ENCODE measurements around the gene GRIP1.

The GRIP1 gene

GRCh38 chr12:66371982-66372381, 306.9 kb downstream of the GRIP1 start:
- DNase-seq, result no peak

DNA sequence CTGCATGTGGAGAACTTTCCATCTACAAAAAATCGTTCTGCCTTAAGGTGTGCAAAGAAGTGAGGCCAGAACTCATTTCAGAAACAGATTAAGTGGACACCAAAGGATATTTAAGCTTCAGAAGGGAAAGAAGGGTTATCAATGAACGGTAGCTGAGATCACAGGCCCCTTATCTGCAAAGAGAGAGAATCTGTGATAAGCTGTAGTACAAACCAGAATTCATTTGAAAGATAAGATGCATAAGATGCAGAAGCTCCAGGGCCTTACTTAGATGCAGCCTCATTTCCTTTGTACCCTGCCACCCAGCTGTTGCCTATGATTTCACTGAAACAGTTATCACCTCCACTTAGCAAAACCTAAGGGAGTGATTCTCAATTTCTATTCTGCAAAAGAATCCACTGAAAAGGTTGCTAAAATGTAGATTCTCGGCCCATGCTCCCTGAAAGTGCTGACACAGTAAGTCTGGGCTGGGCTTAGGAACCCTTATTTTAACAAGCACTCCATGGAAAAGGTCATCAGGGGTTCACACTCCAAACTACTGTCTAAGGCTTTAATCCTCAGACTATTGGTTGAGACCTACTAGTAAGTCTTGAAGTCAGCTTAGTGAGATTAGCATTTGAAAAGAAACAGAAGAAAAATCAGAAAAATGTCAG, 311.7 kb downstream of the GRIP1 start:
- no peak for DNase-seq

DNA sequence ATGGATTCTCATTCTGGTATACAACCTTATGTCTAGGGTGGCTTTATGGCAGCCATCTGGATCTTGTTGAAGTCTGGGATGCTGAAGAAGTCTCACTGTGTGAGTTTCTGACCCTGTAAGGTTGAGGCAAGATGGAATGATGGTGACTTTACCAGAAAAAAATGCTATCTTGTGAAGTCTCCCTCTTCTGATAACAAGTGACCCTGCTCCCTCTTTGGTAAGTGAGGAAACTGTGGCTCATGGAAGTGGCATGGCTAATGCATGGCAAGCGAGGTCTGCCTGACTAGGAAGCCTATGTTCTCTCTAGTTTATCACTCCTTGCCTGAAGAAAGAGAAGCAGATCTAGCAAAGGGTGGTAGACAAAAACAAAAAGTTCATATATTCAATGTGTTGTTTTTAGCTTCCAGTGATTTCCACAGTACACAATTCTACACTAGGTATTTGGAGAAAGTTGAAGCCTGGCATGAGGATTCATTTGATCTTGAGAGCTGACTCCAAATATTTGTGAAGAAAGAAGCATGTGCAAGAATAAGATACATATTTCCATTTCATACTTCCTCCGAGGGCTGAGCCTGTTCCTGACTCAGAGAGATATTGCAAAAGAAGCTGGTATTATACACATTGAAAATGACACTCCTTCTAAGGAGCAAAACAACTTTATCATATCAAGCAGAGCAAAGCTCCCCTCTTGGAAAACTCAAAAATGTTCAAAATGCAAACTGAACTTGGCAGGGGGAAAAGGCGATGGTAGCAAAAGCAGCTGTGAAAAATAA, 313.0 kb downstream of the GRIP1 start:
- no peak for DNase-seq

DNA sequence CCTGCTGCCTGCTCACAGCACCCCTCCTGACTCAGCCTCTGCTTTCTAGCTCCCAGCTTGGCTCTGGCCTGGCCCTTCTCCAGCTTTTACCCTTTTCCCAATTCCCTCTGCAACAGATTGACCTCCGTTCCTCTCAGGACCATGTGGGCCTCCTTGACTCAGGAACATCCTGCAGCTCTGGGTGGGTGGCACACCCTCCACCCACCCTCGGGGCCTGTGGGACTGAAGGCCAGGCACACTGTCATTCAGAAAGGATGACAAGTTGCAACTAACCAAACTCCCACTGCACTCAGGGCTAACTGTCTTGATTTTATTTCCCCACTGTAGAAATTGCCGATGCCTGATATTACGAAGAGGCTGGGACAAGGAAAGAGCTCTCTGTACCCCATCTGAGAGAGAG, 317.2 kb downstream of the GRIP1 start:
- no peak for DNase-seq

GRCh38 chr12:66359300-66359699, 319.6 kb downstream of the GRIP1 start:
- DNase-seq, result no peak

- DNase-seq, result no peak
These were observed 324.6 kb downstream of the GRIP1 start for GRCh38 chr12:66354291-66354690.

DNA sequence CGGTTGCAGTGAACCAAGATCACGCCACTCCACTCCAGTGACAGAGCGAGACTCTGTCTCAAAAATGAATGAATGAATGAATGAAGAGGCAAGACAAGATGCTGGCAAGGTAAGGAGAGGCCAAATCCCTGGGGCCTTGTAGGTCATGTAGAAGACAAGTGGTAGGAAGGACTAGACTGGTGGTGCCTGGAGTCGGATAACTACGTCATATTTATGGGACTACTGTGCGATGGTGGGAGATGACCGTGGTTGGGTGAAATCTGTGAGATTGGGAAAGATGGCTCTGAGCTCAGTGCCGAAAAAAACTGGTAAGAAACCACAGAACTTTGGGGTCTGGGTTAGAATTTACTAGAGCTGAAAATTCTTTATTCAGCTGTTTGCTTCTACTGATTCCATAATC, 326.0 kb downstream of the GRIP1 start:
- no peak for DNase-seq

DNA sequence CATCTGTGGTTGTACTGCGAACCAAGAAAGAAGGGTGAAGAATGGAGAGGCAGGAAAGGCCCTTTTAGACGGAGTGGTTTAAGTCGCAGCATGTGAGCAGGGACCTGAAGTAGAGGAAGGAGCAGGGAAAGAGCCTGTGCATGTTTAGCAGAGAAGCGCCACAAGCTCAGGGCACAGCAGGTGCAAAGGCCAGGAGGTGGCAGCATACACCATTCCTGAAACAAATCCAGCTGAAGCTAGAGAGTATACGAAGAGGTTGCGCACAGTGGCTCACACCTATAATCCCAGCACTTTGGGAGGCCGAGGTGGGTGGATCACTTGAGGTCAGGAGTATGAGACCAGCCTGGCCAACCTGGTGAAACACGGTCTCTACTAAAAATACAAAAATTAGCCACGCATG, 326.7 kb downstream of the GRIP1 start:
- DNase-seq, result no peak

DNA sequence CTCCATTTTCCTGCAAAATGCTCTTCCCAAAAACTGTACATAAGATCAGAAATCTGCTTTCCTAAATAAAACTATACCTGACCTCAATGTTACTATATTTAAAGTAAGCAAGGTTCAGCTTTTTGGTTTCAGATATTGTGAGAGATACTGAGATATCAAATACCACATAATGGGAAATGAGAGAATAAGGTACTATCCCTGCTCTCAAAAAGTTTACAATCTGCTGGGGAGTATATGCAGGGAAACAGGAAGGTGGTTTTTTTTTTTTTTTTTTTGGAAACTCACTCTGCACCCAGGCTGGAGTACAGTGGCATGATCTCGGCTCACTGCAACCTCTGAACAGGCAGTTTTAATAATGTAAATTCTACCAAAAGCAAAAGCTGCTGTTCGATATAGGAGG, 327.6 kb downstream of the GRIP1 start:
- no peak for DNase-seq

- DNase-seq, result no peak
These were observed 332.9 kb downstream of the GRIP1 start for GRCh38 chr12:66345956-66346355.

GRCh38 chr12:66345212-66345611, 333.7 kb downstream of the GRIP1 start:
- no peak for DNase-seq

DNA sequence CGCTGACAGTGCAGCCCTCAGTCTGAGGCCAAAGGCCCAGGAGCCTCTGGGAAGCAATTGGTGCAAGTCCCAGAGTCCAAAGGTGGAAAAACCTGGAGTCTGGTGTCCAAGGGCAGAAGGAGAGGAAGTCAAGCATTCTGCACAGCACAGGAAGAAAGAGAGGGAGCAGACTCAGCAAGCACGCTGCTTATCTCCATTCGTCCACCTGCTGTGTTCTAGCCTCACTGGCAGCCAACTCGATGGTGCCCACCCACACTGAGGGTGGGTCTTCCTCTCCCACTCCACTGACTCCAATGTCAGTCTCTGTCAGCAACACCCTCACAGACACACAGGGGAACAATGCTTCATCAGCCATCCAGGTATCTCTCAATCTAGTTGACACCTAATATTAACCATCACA, 337.8 kb downstream of the GRIP1 start:
- no peak for DNase-seq

DNA sequence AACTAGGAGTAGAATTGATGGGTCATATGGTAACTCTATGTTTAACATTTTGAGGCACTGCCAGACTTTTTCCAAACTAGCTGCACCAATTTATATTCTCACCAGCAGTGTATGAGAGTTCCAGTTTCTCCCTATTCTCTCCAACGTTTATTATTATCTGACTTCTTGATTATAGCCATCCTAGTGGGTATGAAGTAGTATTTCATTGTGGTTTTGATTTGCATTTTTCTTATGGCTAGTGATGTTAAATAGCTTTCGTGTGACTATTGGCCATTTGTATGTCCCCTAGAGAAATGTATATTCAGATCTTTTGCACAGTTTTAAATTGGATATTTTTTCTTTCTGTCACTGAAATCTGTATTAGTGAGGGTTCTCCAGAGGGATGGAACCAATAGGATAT, 338.7 kb downstream of the GRIP1 start:
- no peak for DNase-seq

DNA sequence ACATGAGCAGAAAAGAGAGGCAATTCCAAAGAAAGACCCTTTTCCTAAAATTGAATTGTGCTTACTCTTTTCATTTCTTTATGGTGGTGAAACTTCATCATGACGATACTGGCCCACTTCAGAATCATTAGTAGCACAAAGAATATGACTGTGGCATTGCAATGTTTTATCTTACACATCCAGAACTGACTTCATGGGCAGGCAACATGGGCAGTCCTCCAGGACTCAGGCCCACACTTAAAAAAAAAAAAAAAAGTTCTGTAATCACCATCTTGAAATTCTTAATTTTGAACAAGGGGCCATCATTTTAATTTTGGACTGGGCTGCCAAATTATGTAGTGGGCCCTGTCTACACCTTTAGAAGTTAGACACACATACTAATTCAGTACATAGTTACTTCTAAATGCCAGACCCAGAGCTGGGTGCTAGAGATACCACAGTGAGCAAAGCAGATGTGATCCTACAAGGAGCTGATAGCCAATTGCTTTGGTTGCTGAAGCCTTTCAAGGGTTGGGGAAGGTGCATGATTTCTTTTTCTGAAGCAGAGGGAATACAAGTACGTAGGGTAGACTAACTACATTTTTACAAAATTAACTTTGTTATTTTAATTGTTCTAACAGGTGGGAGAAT, 341.4 kb downstream of the GRIP1 start:
- DNase-seq, result no peak

DNA sequence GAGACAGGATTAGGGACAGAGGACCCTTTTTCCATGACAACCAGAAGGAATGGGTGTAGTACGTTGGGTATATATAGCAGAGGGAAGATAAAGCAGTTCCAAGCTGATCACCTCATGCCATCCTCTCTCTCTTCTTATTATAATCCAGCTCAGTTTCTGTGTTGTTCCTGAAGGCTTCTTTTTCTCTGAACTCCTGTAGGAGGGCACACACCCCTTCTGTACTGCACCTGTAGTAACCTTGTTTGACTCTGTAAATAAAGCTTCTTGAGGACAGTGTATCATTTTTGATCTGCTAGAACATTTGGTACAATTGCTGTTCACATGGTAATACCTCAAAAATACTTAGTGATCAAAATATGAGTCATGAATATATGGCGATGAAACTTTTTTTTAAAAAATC, 343.1 kb downstream of the GRIP1 start:
- DNase-seq, result no peak

- no peak for DNase-seq
These were observed 347.1 kb downstream of the GRIP1 start for GRCh38 chr12:66331814-66332213.

DNA sequence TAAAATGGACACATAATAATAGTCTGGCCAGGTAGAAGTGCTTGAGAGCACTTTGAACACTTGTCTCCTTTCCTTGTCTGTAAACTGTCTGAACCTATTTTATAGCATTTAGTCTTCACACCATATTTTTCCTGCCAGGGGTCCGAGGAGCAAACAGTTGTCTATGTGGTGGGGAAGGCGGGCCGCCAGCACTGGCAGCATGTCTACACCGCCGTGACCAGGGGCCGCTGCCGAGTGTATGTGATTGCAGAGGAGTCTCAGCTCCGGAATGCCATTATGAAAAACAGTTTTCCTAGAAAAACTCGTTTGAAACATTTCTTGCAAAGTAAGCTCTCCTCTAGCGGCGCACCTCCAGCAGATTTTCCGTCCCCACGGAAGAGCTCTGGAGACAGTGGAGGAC, 347.9 kb downstream of the GRIP1 start:
- DNase-seq, result no peak

DNA sequence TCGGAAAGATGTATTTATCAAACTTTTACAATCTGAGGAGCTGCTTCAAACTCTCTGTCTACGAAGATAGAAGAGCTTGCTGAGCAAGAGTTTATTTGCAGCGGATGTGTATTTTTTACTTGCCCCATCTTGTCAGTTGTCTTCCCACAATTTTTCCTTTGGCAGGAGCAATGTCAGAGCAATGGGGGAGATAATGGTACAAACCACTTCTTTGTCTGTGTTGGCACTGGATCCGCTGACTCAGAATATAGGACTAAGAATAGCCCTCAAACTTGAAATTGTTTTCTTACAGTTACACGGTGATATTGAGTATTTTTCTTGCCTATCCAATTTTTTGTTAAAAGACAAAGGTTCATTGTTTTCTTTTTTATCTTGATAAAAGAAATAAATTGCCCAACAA, 348.9 kb downstream of the GRIP1 start:
- DNase-seq, result no peak

GRCh38 chr12:66323017-66323416, 355.9 kb downstream of the GRIP1 start:
- DNase-seq, result no peak

DNA sequence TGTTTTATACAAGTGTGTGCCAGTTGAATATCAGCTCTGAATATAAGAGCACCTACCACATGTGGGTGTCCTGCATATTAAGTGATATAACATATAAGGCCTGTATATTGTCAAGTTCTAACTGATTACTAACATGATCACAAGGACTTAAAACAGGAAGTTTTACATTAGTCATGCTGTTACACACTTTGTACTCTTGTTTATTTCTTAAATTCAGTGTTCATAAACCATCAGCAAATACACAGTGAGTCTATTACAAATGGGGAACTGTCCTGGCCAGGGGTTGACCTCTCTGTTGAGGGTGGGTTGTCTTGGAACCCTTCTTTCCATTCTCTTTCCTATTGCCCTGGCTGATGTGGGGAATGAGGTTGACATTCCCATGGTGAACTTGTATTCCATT, 357.4 kb downstream of the GRIP1 start:
- DNase-seq, result no peak

- DNase-seq, result no peak
These were observed 357.9 kb downstream of the GRIP1 start for GRCh38 chr12:66320996-66321395.

- no peak for DNase-seq
These were observed 359.5 kb downstream of the GRIP1 start for GRCh38 chr12:66319266-66319954.

GRCh38 chr12:66314278-66314677, 364.6 kb downstream of the GRIP1 start:
- no peak for DNase-seq

GRCh38 chr12:66312189-66312588, 366.7 kb downstream of the GRIP1 start:
- no peak for DNase-seq
